ENCODE measurements around the gene TGFA. TPM values are rescaled to one million over a fixed set of nuclear protein-coding genes. Genes with fewer than 3 reads are reported as not detected.

TGFA gene
- total RNA-seq, 1 donor from 2014 or later: not detected

DNA sequence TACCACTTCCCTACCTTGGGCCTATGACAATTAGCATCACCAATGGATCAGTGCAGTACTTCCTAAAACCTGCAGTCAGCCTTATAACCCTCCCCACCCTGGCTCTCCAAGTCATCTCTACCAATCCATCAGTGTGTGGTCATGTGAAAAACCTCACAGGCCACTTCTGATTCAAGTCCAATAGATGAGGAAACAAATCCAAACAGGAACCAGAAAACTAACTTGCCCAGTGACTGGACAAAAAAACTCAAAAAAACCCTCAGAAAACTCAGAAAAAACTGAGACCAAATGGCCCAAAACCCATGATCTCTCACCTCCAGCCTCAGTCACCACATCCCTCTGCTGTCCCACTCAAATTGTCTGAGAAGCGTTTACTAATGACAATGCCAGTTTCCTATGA is 43.3 kb downstream of the TGFA start:
- no peak for DNase-seq (ENCODE audit: low spot score)
- no peak overlapping the region for H3K27ac ChIP-seq
- no peak overlapping the region for H3K27ac Mint-ChIP-seq
- H3K4me2 ChIP-seq: no peak overlapping the region
- no peak overlapping the region for H2AFZ ChIP-seq (replicated peaks)
- H3K4me1 Mint-ChIP-seq: peaks cover 10% of the 10 kb centered on the region
- no peaks in the 10 kb centered on the region for H3K36me3 ChIP-seq
- no peak overlapping the region for H3K4me3 Mint-ChIP-seq
- H3K27me3 Mint-ChIP-seq (ENCODE audit: insufficient read depth, low read depth): peaks cover 3% of the 10 kb centered on the region
- H3K9ac ChIP-seq: no peak overlapping the region
- H4K20me1 ChIP-seq (ENCODE audit: low read depth): no peaks in the 10 kb centered on the region
- H3K27me3 ChIP-seq: no peaks in the 10 kb centered on the region
- H3K9me3 Mint-ChIP-seq: no peaks in the 10 kb centered on the region
- no peak overlapping the region for H3K4me3 ChIP-seq
- no peaks in the 10 kb centered on the region for H3K36me3 Mint-ChIP-seq
- peaks cover 4% of the 10 kb centered on the region for H3K4me1 ChIP-seq
- no peaks in the 10 kb centered on the region for H3F3A ChIP-seq (ENCODE audit: low read depth)
- H3K79me2 ChIP-seq (ENCODE audit: low read depth): no peaks in the 10 kb centered on the region
- TF ChIP-seq EZH2phosphoT487 (IDR thresholded peaks at IDR 0.05): no peak
- no peak for TF ChIP-seq EZH2 (IDR thresholded peaks at IDR 0.05)
- TF ChIP-seq, protein P1, sequence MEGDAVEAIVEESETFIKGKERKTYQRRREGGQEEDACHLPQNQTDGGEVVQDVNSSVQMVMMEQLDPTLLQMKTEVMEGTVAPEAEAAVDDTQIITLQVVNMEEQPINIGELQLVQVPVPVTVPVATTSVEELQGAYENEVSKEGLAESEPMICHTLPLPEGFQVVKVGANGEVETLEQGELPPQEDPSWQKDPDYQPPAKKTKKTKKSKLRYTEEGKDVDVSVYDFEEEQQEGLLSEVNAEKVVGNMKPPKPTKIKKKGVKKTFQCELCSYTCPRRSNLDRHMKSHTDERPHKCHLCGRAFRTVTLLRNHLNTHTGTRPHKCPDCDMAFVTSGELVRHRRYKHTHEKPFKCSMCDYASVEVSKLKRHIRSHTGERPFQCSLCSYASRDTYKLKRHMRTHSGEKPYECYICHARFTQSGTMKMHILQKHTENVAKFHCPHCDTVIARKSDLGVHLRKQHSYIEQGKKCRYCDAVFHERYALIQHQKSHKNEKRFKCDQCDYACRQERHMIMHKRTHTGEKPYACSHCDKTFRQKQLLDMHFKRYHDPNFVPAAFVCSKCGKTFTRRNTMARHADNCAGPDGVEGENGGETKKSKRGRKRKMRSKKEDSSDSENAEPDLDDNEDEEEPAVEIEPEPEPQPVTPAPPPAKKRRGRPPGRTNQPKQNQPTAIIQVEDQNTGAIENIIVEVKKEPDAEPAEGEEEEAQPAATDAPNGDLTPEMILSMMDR (IDR thresholded peaks at IDR 0.05): no peak
- no peaks in the 10 kb centered on the region for H3K9me3 ChIP-seq (ENCODE audit: low read depth)

- Histone ChIP-seq H3K9ac (no peak overlapping the region), H3F3A (ENCODE audit: low read depth) (no peaks in the 10 kb centered on the region), H3K36me3 (no peaks in the 10 kb centered on the region), H3K4me2 (no peak overlapping the region), H2AFZ (replicated peaks) (no peak overlapping the region), H3K27ac (no peak overlapping the region), H3K4me3 (no peak overlapping the region), H3K9me3 (ENCODE audit: low read depth) (no peaks in the 10 kb centered on the region), H3K4me1 (peaks cover 4% of the 10 kb centered on the region), H3K27me3 (no peaks in the 10 kb centered on the region), H4K20me1 (ENCODE audit: low read depth) (no peaks in the 10 kb centered on the region), H3K79me2 (ENCODE audit: low read depth) (no peaks in the 10 kb centered on the region)
- H3K36me3 Mint-ChIP-seq: no peaks in the 10 kb centered on the region
- H3K9me3 Mint-ChIP-seq: no peaks in the 10 kb centered on the region
- H3K4me1 Mint-ChIP-seq: peaks cover 10% of the 10 kb centered on the region
- DNase-seq (ENCODE audit: low spot score): no peak
- peaks cover 3% of the 10 kb centered on the region for H3K27me3 Mint-ChIP-seq (ENCODE audit: insufficient read depth, low read depth)
- TF ChIP-seq EZH2phosphoT487 (IDR thresholded peaks at IDR 0.05): no peak
- TF ChIP-seq EZH2 (IDR thresholded peaks at IDR 0.05): no peak
- TF ChIP-seq, protein P1 (IDR thresholded peaks at IDR 0.05): no peak
- no peak overlapping the region for H3K27ac Mint-ChIP-seq
- H3K4me3 Mint-ChIP-seq: no peak overlapping the region
Observed at GRCh38 chr2:70509565-70509964, 44.1 kb downstream of the TGFA start.

DNA sequence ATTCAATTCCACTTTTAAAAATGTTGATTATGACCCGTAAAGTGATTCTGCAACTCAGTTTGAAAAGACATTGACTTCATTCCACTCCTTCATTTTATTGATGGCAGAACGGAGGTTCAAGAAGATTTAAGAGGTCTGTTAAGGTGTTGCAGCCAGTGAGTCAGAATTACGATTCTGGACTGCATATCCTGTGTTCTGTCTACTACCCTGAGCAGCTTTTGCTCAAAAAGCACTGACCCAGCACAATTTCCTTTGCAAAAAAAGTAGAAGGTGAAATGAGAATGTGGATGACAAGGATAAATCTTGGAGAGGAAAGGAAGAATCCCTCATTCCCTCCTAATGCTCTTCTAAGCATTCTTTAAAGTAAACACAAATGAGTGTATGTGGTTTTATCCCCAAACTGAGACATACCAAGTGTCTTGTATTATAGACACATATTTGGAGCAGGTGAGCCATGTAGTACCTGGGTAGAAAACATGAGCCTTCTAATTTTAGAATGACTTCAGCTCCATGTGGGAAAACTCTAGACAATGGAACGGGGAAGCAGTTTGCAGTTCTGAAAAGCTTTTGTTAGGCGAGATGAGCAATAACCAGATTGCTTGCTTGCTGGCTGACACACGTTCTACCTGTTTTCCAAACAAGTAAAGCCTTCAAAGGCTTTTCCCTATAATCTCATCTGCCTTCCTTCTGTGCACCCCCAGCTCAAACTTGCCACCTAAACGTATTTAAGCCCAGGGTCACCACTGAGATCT is 44.7 kb downstream of the TGFA start:
- H3F3A ChIP-seq (ENCODE audit: low read depth): no peaks in the 10 kb centered on the region
- no peak for DNase-seq (ENCODE audit: low spot score)
- H3K36me3 ChIP-seq: no peaks in the 10 kb centered on the region
- H3K27ac ChIP-seq: no peak overlapping the region
- H3K9me3 Mint-ChIP-seq: no peaks in the 10 kb centered on the region
- no peaks in the 10 kb centered on the region for H3K79me2 ChIP-seq (ENCODE audit: low read depth)
- peaks cover 7% of the 10 kb centered on the region for H3K4me1 Mint-ChIP-seq
- no peak overlapping the region for H3K4me2 ChIP-seq
- peaks cover 3% of the 10 kb centered on the region for H3K27me3 Mint-ChIP-seq (ENCODE audit: insufficient read depth, low read depth)
- H2AFZ ChIP-seq (replicated peaks): no peak overlapping the region
- no peak overlapping the region for H3K4me3 ChIP-seq
- peaks cover 4% of the 10 kb centered on the region for H3K4me1 ChIP-seq
- no peak overlapping the region for H3K9ac ChIP-seq
- H3K27me3 ChIP-seq: no peaks in the 10 kb centered on the region
- no peaks in the 10 kb centered on the region for H3K36me3 Mint-ChIP-seq
- TF ChIP-seq EZH2 (IDR thresholded peaks at IDR 0.05) (no peak), EZH2phosphoT487 (IDR thresholded peaks at IDR 0.05) (no peak)
- TF ChIP-seq, protein P1 (IDR thresholded peaks at IDR 0.05): no peak
- no peak overlapping the region for H3K4me3 Mint-ChIP-seq
- no peak overlapping the region for H3K27ac Mint-ChIP-seq
- no peaks in the 10 kb centered on the region for H4K20me1 ChIP-seq (ENCODE audit: low read depth)
- no peaks in the 10 kb centered on the region for H3K9me3 ChIP-seq (ENCODE audit: low read depth)
